HG03354 (cell line): ENCODE data around the gene SPNS2.
A peak's percentile ranks its signal among the peaks of the same experiment; 100 is the strongest.

Experiments
- ATAC-seq: cut with Tn5 transposase; IDR thresholded peaks from one replicate; pipeline ENCODE4 v1.9.1; 2021; ENCODE audit warnings: mild to moderate bottlenecking; ENCODE audit not compliant: unreplicated experiment, poor library complexity, severe bottlenecking

SPNS2 gene

GRCh38 chr17:4498461-4499397 lies at the start of gene SPNS2:
Gene SPNS2, plus strand, starts transcription at chr17:4498881. Its CDS starts 167 bp downstream, at chr17:4499048.
- ATAC-seq: peak; percentile 67

GRCh38 chr17:4449736-4450135 lies 48.9 kb upstream of the SPNS2 start:
- no peak for ATAC-seq

- ATAC-seq: no peak
Observed at GRCh38 chr17:4450710-4451316, 47.9 kb upstream of the SPNS2 start.

GRCh38 chr17:4453812-4454591 lies 44.7 kb upstream of the SPNS2 start:
- ATAC-seq: no peak

- no peak for ATAC-seq
Observed at GRCh38 chr17:4460661-4461060, 38.0 kb upstream of the SPNS2 start.

- no peak for ATAC-seq
Observed at GRCh38 chr17:4463818-4464476, 34.7 kb upstream of the SPNS2 start.

GRCh38 chr17:4465786-4466185 lies 32.9 kb upstream of the SPNS2 start:
- no peak for ATAC-seq

- no peak for ATAC-seq
Observed at GRCh38 chr17:4467287-4467686, 31.4 kb upstream of the SPNS2 start.

GRCh38 chr17:4469552-4469951 lies 29.1 kb upstream of the SPNS2 start:
- ATAC-seq: no peak

GRCh38 chr17:4472286-4472685 lies 26.4 kb upstream of the SPNS2 start:
- ATAC-seq: no peak

- ATAC-seq: no peak
Observed at GRCh38 chr17:4474093-4474492, 24.6 kb upstream of the SPNS2 start.

GRCh38 chr17:4475001-4475400 lies 23.7 kb upstream of the SPNS2 start:
- no peak for ATAC-seq

- no peak for ATAC-seq
Observed at GRCh38 chr17:4475463-4475862, 23.2 kb upstream of the SPNS2 start.

- ATAC-seq: no peak
Observed at GRCh38 chr17:4476017-4476416, 22.7 kb upstream of the SPNS2 start.

- ATAC-seq: no peak
Observed at GRCh38 chr17:4476511-4477070, 22.1 kb upstream of the SPNS2 start.

GRCh38 chr17:4477255-4477791 lies 21.4 kb upstream of the SPNS2 start:
- ATAC-seq: no peak

GRCh38 chr17:4478318-4478830 lies 20.3 kb upstream of the SPNS2 start:
- ATAC-seq: no peak

- ATAC-seq: no peak
Observed at GRCh38 chr17:4479340-4479981, 19.2 kb upstream of the SPNS2 start.
